AG04450 (cell line): ENCODE data around the gene POMC. TPM values are rescaled to one million over a fixed set of nuclear protein-coding genes. Genes with fewer than 3 reads are reported as not detected.
"Not testable (repeated sequence)": the region's sequence is repeated elsewhere in the genome, so short reads cannot be mapped to it uniquely, and the experiment has no call there.

Experiments used
- CTCF ChIA-PET: fragments of 300-600, 350-600 bp; formaldehyde crosslinking; extraction: SDS; loops from one replicate; lab custom pipeline; 2022; ENCODE audit warnings: antibody characterized with exemption, inconsistent platforms; lab: Charles Lee
- POLR2A ChIA-PET: fragments of 350-600 bp; formaldehyde crosslinking; extraction: SDS; loops from one replicate; lab custom pipeline; 2021; ENCODE audit warnings: antibody characterized with exemption, inconsistent platforms; lab: Yijun Ruan, JAX
- DNase-seq: peaks from one replicate; pipeline ENCODE4 v3.0.0-alpha.2; 2011; ENCODE audit warnings: low read depth, low spot score
- H3K27ac ChIP-seq: one replicate; pipeline ENCODE4 v1.5.1; 2012; ENCODE audit warnings: low read depth, low read length, control low read depth
- H3K27me3 ChIP-seq: one replicate; pipeline ENCODE4 v1.6.0; 2012; ENCODE audit warnings: low read length; ENCODE audit not compliant: control insufficient read depth, insufficient read depth
- H3K4me3 ChIP-seq: 2 replicates; pipeline ENCODE4 v1.5.1; 2011; ENCODE audit warnings: mild to moderate bottlenecking, low read depth, low read length, control low read depth
- H3K9me3 ChIP-seq: 2 replicates; pipeline ENCODE4 v1.5.1; 2012; ENCODE audit warnings: low read length; ENCODE audit not compliant: control insufficient read depth, insufficient read depth
- polyA plus RNA-seq: library from polyadenylated mRNA; depleted of rRNA; stranded (reverse); fragments of >200 nt; gene quantifications from 2 replicates; pipeline ENCODE4 v1.2.3, GENCODE V29; 2011
- TF ChIP-seq, protein P1 (sequence below): IDR thresholded peaks from 2 replicates; pipeline ENCODE4 v1.5.1; 2011; ENCODE audit warnings: low read depth, low read length, control low read depth, inconsistent platforms

POMC gene
- polyA plus RNA-seq, 1 experiment: not detected

DNA sequence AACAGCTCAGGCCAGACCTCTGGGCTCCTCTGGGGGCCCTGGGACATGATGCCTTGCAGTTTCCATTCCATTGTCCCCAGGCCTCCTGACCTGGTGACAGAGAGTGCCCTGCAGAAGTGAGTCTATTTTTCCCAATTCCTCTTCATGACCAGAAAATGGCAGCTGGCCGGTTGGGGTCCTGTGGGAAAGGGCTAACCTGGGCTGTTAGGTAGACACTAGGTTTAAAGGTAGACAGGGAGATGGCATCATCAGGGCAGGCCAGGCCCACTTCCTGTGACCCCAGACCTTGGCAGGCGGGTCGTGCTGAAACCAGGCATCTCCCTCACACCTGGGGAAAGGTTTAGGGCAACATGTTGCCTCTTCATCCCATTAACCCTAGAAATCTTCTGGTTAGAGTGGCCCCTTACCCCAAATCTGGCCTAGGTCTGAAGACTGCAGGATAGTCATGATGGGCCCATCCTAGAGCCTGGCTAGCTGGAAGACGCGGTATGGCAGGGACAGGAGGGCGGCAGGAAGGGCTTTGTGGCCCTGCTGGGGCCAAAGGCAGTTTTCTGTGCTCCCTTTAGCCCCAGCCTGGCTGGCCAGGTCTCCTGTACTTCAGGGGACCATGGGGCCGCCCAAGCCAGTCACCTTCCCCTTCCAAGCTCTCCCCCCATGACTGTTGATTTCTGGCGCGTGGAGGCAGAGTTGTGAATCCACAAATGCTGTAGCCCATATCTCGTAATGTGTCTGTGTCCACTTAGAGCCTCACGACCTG, 10.1 kb downstream of the POMC start:
- POLR2A ChIA-PET: no interaction called here
- no peak for DNase-seq
- TF ChIP-seq, protein P1, sequence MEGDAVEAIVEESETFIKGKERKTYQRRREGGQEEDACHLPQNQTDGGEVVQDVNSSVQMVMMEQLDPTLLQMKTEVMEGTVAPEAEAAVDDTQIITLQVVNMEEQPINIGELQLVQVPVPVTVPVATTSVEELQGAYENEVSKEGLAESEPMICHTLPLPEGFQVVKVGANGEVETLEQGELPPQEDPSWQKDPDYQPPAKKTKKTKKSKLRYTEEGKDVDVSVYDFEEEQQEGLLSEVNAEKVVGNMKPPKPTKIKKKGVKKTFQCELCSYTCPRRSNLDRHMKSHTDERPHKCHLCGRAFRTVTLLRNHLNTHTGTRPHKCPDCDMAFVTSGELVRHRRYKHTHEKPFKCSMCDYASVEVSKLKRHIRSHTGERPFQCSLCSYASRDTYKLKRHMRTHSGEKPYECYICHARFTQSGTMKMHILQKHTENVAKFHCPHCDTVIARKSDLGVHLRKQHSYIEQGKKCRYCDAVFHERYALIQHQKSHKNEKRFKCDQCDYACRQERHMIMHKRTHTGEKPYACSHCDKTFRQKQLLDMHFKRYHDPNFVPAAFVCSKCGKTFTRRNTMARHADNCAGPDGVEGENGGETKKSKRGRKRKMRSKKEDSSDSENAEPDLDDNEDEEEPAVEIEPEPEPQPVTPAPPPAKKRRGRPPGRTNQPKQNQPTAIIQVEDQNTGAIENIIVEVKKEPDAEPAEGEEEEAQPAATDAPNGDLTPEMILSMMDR: no peak
- H3K27me3 ChIP-seq: peaks cover 18% of the 10 kb centered on the region
- CTCF ChIA-PET: no interaction called here
- H3K27ac ChIP-seq: no peak overlapping the region
- H3K4me3 ChIP-seq: no peak overlapping the region
- peaks cover 9% of the 10 kb centered on the region; the same call in 1 of the 2 replicates for H3K9me3 ChIP-seq

DNA sequence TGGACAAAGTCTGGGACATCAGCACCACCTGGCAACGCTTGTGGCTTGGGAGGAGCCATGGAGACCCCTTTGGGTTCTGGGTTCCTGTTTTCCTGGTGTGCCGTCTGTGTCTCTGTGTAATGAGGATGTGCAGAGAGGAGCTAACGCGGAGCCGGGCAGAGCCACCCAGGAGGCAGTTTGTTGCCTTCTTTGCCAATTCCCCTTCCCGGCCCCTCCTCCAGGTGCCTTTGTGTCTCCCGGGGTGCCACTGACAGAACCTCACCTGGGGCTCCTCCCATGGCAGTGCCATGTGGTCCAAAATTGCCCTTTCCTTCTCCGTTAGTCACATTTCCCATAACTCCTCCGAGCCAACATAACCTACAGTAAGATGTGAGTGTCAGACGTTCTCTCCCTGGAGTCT, 13.0 kb downstream of the POMC start:
- TF ChIP-seq, protein P1: no peak
- no peak overlapping the region for H3K4me3 ChIP-seq
- CTCF ChIA-PET: no interaction called here
- no peak overlapping the region for H3K27ac ChIP-seq
- POLR2A ChIA-PET: no interaction called here
- DNase-seq: no peak
- H3K9me3 ChIP-seq: no peaks in the 10 kb centered on the region; the same call in 1 of the 2 replicates
- peaks cover 12% of the 10 kb centered on the region for H3K27me3 ChIP-seq

DNA sequence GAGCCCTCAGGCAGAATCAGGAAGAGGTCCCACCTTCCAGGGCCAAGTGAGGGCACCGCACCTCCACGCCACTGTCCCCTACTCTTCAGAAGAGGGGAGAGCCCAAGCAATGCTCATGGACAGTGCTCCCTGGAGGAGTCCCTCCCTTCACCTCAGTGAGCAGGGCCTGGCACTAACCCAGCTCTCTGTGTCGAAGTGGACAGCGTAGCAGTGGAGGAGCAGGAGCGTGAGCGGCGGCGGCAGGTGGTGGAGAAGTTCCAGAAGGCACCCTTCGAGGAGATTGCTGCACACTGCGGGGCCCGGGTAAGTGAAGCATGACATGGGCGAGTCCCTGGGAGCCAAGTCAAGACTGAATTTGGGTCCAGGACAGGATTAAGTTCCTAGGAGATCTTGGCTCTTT, 16.7 kb downstream of the POMC start:
- DNase-seq: no peak
- POLR2A ChIA-PET: interaction anchor here (0.6 kb wide), 1 partner anchor 74 kb away, joined by 4 read pairs; no protein-coding TSS in a partner anchor
- TF ChIP-seq, protein P1: no peak
- Histone ChIP-seq H3K27me3 (peaks cover 6% of the 10 kb centered on the region), H3K27ac (no peak overlapping the region), H3K9me3 (no peaks in the 10 kb centered on the region), H3K4me3 (no peak overlapping the region)
- CTCF ChIA-PET: interaction anchor here (0.6 kb wide), 1 partner anchor 179 kb away, joined by 6 read pairs; no protein-coding TSS in a partner anchor

DNA sequence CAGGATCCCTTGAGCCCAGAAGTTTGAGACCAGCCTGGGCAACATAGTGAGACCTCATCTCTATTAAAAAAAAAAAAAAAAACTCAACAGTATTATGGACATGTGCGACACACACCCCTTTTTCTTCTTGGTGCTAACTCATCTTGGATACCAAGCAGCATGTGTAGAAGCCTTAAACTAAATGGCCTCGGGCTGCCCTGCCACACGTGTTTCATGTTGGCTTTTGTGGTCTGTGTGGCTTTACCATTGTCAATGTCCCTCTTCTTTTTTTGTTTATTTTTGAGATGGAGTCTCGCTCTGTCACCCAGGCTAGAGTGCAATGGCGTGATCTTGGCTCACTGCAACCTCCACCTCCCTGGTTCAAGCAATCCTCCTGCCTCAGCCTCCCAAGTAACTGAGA, 17.4 kb downstream of the POMC start:
- H3K27me3 ChIP-seq, H3K27ac ChIP-seq, H3K4me3 ChIP-seq, DNase-seq, H3K9me3 ChIP-seq, POLR2A ChIA-PET, CTCF ChIA-PET: not testable (repeated sequence)

DNA sequence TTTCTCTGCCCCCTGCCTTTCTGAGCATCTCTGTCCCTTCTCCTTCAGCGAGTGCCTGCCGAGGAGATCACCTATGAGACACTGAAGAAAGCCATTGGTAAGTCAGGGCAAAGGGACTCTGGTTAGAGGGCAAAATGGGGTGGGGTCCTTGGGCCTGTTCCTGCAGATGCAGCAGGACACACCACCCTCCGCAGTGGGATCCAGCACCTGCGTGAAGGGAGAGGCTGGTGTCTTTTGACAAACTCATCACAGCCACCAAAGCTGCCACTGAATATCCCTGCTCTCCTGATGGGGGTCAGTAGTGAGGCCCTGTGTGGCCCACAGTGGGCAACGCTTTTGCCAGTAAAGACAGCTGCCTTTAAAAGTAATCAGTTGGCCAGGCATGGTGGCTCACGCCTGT, 18.7 kb downstream of the POMC start:
- Histone ChIP-seq H3K27me3 (peaks cover 2% of the 10 kb centered on the region), H3K27ac (no peak overlapping the region), H3K9me3 (no peaks in the 10 kb centered on the region), H3K4me3 (no peak overlapping the region)
- POLR2A ChIA-PET: no interaction called here
- no peak for DNase-seq
- TF ChIP-seq, protein P1: no peak
- CTCF ChIA-PET: interaction anchor here (1.0 kb wide), 1 partner anchor 19 kb away, joined by 3 read pairs; no protein-coding TSS in a partner anchor
